Sigmoid colon (tissue), 7 donors: Measurements from ENCODE around the gene ITGAD. TPM values are rescaled to one million over a fixed set of nuclear protein-coding genes. Genes with fewer than 3 reads are reported as not detected.

ENCODE experiments used
- DNase-seq: peaks from one replicate; pipeline ENCODE4 v3.0.0-alpha.2; 2019
- H3K27ac ChIP-seq, 4 donors: fragments of 200-600 bp; sonication (generic); one replicate each; pipeline ENCODE4 v1.5.1; 2016 to 2019; ENCODE audit warnings: mild to moderate bottlenecking in 1 of 4
- H3K27me3 ChIP-seq, 3 donors: fragments of 200-600 bp; sonication (generic); one replicate each; pipeline ENCODE4 v1.5.1; 2019; ENCODE audit warnings: mild to moderate bottlenecking in 1 of 3
- H3K36me3 ChIP-seq, 4 donors: fragments of 200-600 bp; sonication (generic); one replicate each; pipeline ENCODE4 v1.5.1; 2016 to 2019
- H3K4me1 ChIP-seq, 4 donors: fragments of 200-600 bp; sonication (generic); one replicate each; pipeline ENCODE4 v1.5.1; 2017 to 2019
- H3K4me3 ChIP-seq, 4 donors: fragments of 200-600 bp; sonication (generic); one replicate each; pipeline ENCODE4 v1.5.1; 2017 to 2019; ENCODE audit warnings: mild to moderate bottlenecking in 2 of 4, moderate library complexity in 1 of 4
- H3K9me3 ChIP-seq, 4 donors: fragments of 200-600 bp in 3 of 4; sonication (generic) in 3 of 4; one replicate each; pipeline versions ENCODE4 v1.5.1 to v1.6.1; 2013 to 2019
- CTCF ChIP-seq, 4 experiments: fragments of 450-650 bp in 3 of 4; fragments of 200-600 bp in 1 of 4; IDR thresholded peaks; one replicate each; pipeline ENCODE4 v1.5.1; 2016 to 2019; ENCODE audit warnings: antibody characterized with exemption in 4 of 4, mild to moderate bottlenecking in 3 of 4, moderate library complexity in 2 of 4
- EP300 ChIP-seq, 4 donors: sonication (generic); formaldehyde crosslinking; IDR thresholded peaks; one replicate each; pipeline ENCODE4 v1.6.1; 2017; ENCODE audit warnings: antibody characterized with exemption in 4 of 4
- POLR2A ChIP-seq, 2 donors: fragments of 450-650 bp; IDR thresholded peaks; one replicate each; pipeline ENCODE4 v1.6.1; 2016; ENCODE audit warnings: antibody characterized with exemption in 2 of 2, mild to moderate bottlenecking in 2 of 2, moderate library complexity in 2 of 2
- POLR2AphosphoS5 ChIP-seq, 4 donors: sonication (generic); formaldehyde crosslinking; IDR thresholded peaks; one replicate each; pipeline ENCODE4 v1.6.1; 2017; ENCODE audit warnings: antibody characterized with exemption in 4 of 4
- WGBS, 2 donors: extraction: QIAGEN DNeasy Blood & Tissue Kit; methylation state at CpG; one replicate each; pipeline ENCODE4 v1.1.7; 2013; 5-methylcytosine and 5-hydroxymethylcytosine counted together
- intact Hi-C: fragments of 100-400 bp; cut with DNase I; formaldehyde crosslinking; loops from one replicate; pipeline ENCODE4 v1.15.1; 2023
- polyA plus RNA-seq, 3 donors: library from polyadenylated mRNA; stranded (reverse); fragments of 200-250 nt; gene quantifications; one replicate each; pipeline ENCODE4 v1.2.3, GENCODE V29; 2013
- total RNA-seq, 4 donors: library from RNA; depleted of rRNA; stranded (reverse); fragments of >200 nt; gene quantifications; one replicate each; pipeline ENCODE4 v1.1.0, GENCODE V29; 2016
- donor health status: healthy with polysubstance abuse.
- donor health status: Bipolar disorder and iron deficiency.
- donor health status: healthy.

ITGAD gene
- total and polyA plus RNA-seq, 7 donors: 0.22 TPM; not detected in 6

- Histone ChIP-seq H3K4me1 (no peaks in the 10 kb centered on the region), H3K27me3 (peaks cover 0 to 8% (median 0%) of the 10 kb centered on the region in 3 donors), H3K9me3 (peaks cover 0 to 4% (median 3%) of the 10 kb centered on the region in 4 donors), H3K4me3 (no peak overlapping the region), H3K27ac (no peak overlapping the region), H3K36me3 (no peaks in the 10 kb centered on the region)
- intact Hi-C loops: no loop called here
- 33 to 82% methylated on average over 14 of the region's 14 CpGs for WGBS, 2 donors
- no peak for DNase-seq
- TF ChIP-seq POLR2AphosphoS5 (IDR thresholded peaks at IDR 0.05) (no peak), EP300 (IDR thresholded peaks at IDR 0.05) (no peak), CTCF (IDR thresholded peaks at IDR 0.05) (no peak), POLR2A (IDR thresholded peaks at IDR 0.05) (no peak)
Observed at GRCh38 chr16:31373235-31373634, 19.9 kb upstream of the ITGAD start.

GRCh38 chr16:31375231-31375630 is 17.9 kb upstream of the ITGAD start:
- peaks cover 0 to 4% (median 3%) of the 10 kb centered on the region in 4 donors for H3K9me3 ChIP-seq
- 95% methylated on average over 5 of the region's 5 CpGs for WGBS, 2 donors
- no peak overlapping the region for H3K27ac ChIP-seq
- no peaks in the 10 kb centered on the region for H3K36me3 ChIP-seq
- peaks cover 0 to 8% (median 0%) of the 10 kb centered on the region in 3 donors for H3K27me3 ChIP-seq
- intact Hi-C loops: no loop called here
- no peak for DNase-seq
- no peak for TF ChIP-seq EP300 (IDR thresholded peaks at IDR 0.05)
- TF ChIP-seq POLR2AphosphoS5 (IDR thresholded peaks at IDR 0.05): no peak
- TF ChIP-seq POLR2A (IDR thresholded peaks at IDR 0.05): no peak
- TF ChIP-seq CTCF (IDR thresholded peaks at IDR 0.05): no peak
- H3K4me1 ChIP-seq: no peaks in the 10 kb centered on the region
- no peak overlapping the region for H3K4me3 ChIP-seq

GRCh38 chr16:31376705-31377104 is 16.4 kb upstream of the ITGAD start:
- TF ChIP-seq EP300 (IDR thresholded peaks at IDR 0.05) (no peak), CTCF (IDR thresholded peaks at IDR 0.05) (no peak), POLR2AphosphoS5 (IDR thresholded peaks at IDR 0.05) (no peak), POLR2A (IDR thresholded peaks at IDR 0.05) (no peak)
- intact Hi-C loops: no loop called here
- H3K27me3 ChIP-seq: no peaks in the 10 kb centered on the region
- H3K9me3 ChIP-seq: peaks cover 0 to 4% (median 3%) of the 10 kb centered on the region in 4 donors
- WGBS, 2 donors: 17 to 64% methylated on average over 8 of the region's 8 CpGs
- DNase-seq: no peak
- H3K36me3 ChIP-seq: no peaks in the 10 kb centered on the region
- H3K4me3 ChIP-seq: no peak overlapping the region
- no peak overlapping the region for H3K27ac ChIP-seq
- H3K4me1 ChIP-seq: no peaks in the 10 kb centered on the region

- Histone ChIP-seq H3K9me3 (peaks cover 0 to 4% (median 3%) of the 10 kb centered on the region in 4 donors), H3K36me3 (no peaks in the 10 kb centered on the region), H3K4me1 (no peaks in the 10 kb centered on the region), H3K4me3 (no peak overlapping the region), H3K27ac (no peak overlapping the region), H3K27me3 (peaks cover 0 to under 1% (median 0%) of the 10 kb centered on the region in 3 donors)
- TF ChIP-seq EP300 (IDR thresholded peaks at IDR 0.05) (no peak), POLR2A (IDR thresholded peaks at IDR 0.05) (no peak), POLR2AphosphoS5 (IDR thresholded peaks at IDR 0.05) (no peak), CTCF (IDR thresholded peaks at IDR 0.05) (no peak)
- 34 to 58% methylated on average over 7 of the region's 7 CpGs for WGBS, 2 donors
- no peak for DNase-seq
- intact Hi-C loops: no loop called here
Observed at GRCh38 chr16:31377210-31377903, 15.8 kb upstream of the ITGAD start.
